GM23338 (cell line): Measurements from ENCODE around the gene UEVLD.

Experiments used
- CTCF ChIP-seq, 2 experiments: fragments of 200-600 bp in 1 of 2; sonication (generic) in 1 of 2; conservative IDR thresholded peaks; 2 replicates each; pipeline versions ENCODE4 v1.5.1 to v1.6.1; 2016 to 2017; ENCODE audit warnings: antibody characterized with exemption in 2 of 2, low read depth in 2 of 2, mild to moderate bottlenecking in 2 of 2, moderate library complexity in 1 of 2
- EZH2 ChIP-seq: fragments of 200-600 bp; sonication (generic); IDR thresholded peaks from one replicate; pipeline ENCODE4 v1.8.0; 2017; ENCODE audit warnings: antibody characterized with exemption, mild to moderate bottlenecking, low read depth; ENCODE audit not compliant: unreplicated experiment
- NANOG ChIP-seq: IDR thresholded peaks from 2 replicates; pipeline ENCODE4 v1.6.1; 2016; ENCODE audit warnings: antibody characterized with exemption, borderline replicate concordance
- REST ChIP-seq: IDR thresholded peaks from one replicate; pipeline ENCODE4 v1.6.1; 2018; ENCODE audit warnings: antibody characterized with exemption; ENCODE audit not compliant: unreplicated experiment

- TF ChIP-seq EZH2 (no peak), CTCF (conservative IDR thresholded peaks at IDR 0.05; ENCODE audit: low read depth in 2 of 2) (no peak), REST (no peak), NANOG (no peak)
Measured at GRCh38 chr11:18617688-18618341, 29.3 kb upstream of the UEVLD start.
